K562 (cell line): ENCODE results near the gene INHA. TPM values are rescaled to one million over a fixed set of nuclear protein-coding genes. Genes with fewer than 3 reads are reported as not detected.

ENCODE experiments used
- ATAC-seq: fragments of 200-7000 bp; cut with Tn5 transposase; 3 replicates; pipeline ENCODE4 v1.9.1; 2020; ENCODE audit warnings: moderate library complexity
- BruUV-seq: library from RNA; stranded (reverse); fragments of 400-500 nt; replicated peaks from 2 replicates; lab custom pipeline; 2021; lab: Mats Ljungman, UMichigan
- CTCF ChIA-PET: fragments of 300-600 bp; formaldehyde crosslinking; extraction: SDS; loops from one replicate; lab custom pipeline; 2021; ENCODE audit warnings: low intra/inter-chr PET ratio; lab: Yijun Ruan, JAX
- POLR2A ChIA-PET: fragments of 300-600, 350-650 bp; sonication (Branson Sonifier 250); formaldehyde crosslinking; extraction: SDS; loops from one replicate; lab custom pipeline; 2021; ENCODE audit warnings: antibody characterized with exemption, inconsistent platforms; lab: Yijun Ruan, JAX
- DNase-seq, 4 experiments: peaks; one replicate each; pipeline versions ENCODE4 v3.0.0 to v3.0.0-alpha.2; 2011 to 2018; ENCODE audit warnings: low spot score in 3 of 4, mixed read lengths in 3 of 4; ENCODE audit errors: extremely low read depth in 1 of 4
- FAIRE-seq: peaks from 2 replicates; lab custom pipeline; 2011; peaks lifted over from hg19 to GRCh38; lab: Jason Lieb, UNC
- H2AFZ ChIP-seq: 2 replicates; pipeline ENCODE4 v1.6.0; 2011; ENCODE audit warnings: low read depth, low read length, control low read depth, inconsistent platforms
- H3K27ac ChIP-seq: fragments of 200-600 bp; 3 replicates; pipeline ENCODE4 v1.8.0; 2011; ENCODE audit warnings: low read depth, mild to moderate bottlenecking, control low read depth, inconsistent platforms, low read length, moderate library complexity, mixed read lengths; ENCODE audit errors: extremely low read depth
- H3K27me3 ChIP-seq, 2 experiments: fragments of 300-600 bp in 1 of 2; 2 replicates in 1 of 2; 3 replicates in 1 of 2; pipeline versions ENCODE4 v1.6.0 to v1.8.0; 2011; ENCODE audit warnings: inconsistent platforms in 2 of 2, low read length in 2 of 2, mild to moderate bottlenecking in 1 of 2, mixed read lengths in 1 of 2, moderate library complexity in 1 of 2; ENCODE audit not compliant: control insufficient read depth in 2 of 2, insufficient read depth in 2 of 2
- H3K36me3 ChIP-seq: fragments of 300-600 bp; 3 replicates; pipeline ENCODE4 v1.8.0; 2011; ENCODE audit warnings: mild to moderate bottlenecking, low read length, inconsistent platforms; ENCODE audit not compliant: control insufficient read depth, insufficient read depth
- H3K4me1 ChIP-seq, 2 experiments: fragments of 200-600 bp in 1 of 2; replicated peaks in 1 of 2; 2 replicates in 1 of 2; 3 replicates in 1 of 2; pipeline versions ENCODE4 v1.5.1 to v1.8.0; 2011; ENCODE audit warnings: inconsistent platforms in 2 of 2, low read length in 2 of 2, mild to moderate bottlenecking in 1 of 2, mixed read lengths in 1 of 2, moderate library complexity in 1 of 2; ENCODE audit not compliant: control insufficient read depth in 2 of 2, insufficient read depth in 2 of 2
- H3K4me2 ChIP-seq: 2 replicates; pipeline ENCODE4 v1.6.1; 2011; ENCODE audit warnings: low read length, control low read depth, inconsistent platforms, mixed read lengths; ENCODE audit not compliant: insufficient read depth
- H3K4me3 ChIP-seq: fragments of 200-600 bp; sonication (generic), shearing (Covaris generic); 2 replicates; pipeline ENCODE4 v1.5.1; 2016; ENCODE audit warnings: control low read depth, inconsistent platforms
- H3K79me2 ChIP-seq: fragments of 200-600 bp; 3 replicates; pipeline ENCODE4 v1.8.0; 2011; ENCODE audit warnings: low read length, inconsistent platforms; ENCODE audit not compliant: control insufficient read depth, insufficient read depth
- H3K9ac ChIP-seq, 2 experiments: 2 replicates each; pipeline versions ENCODE4 v1.6.0 to v1.6.1; 2011; ENCODE audit warnings: low read depth in 2 of 2, low read length in 2 of 2, control low read depth in 1 of 2, inconsistent platforms in 1 of 2, mild to moderate bottlenecking in 1 of 2, mixed read lengths in 1 of 2; ENCODE audit not compliant: insufficient read depth in 1 of 2
- H3K9me1 ChIP-seq: one replicate; pipeline ENCODE4 v1.6.0; 2011; ENCODE audit warnings: inconsistent platforms, mild to moderate bottlenecking, low read length, moderate library complexity; ENCODE audit not compliant: control insufficient read depth, insufficient read depth
- H3K9me3 ChIP-seq: replicated peaks from 2 replicates; pipeline ENCODE4 v1.5.1; 2011; ENCODE audit warnings: low read depth, low read length, inconsistent platforms; ENCODE audit not compliant: control insufficient read depth, insufficient read depth
- H4K20me1 ChIP-seq: replicated peaks from 2 replicates; pipeline ENCODE4 v1.6.1; 2011; ENCODE audit warnings: low read length, inconsistent platforms, mixed read lengths; ENCODE audit not compliant: control insufficient read depth, insufficient read depth
- BACH1 ChIP-seq: fragments of 200-800 bp; sonication (Bioruptor generic); IDR thresholded peaks from 2 replicates; pipeline ENCODE4 v1.6.1; 2016; ENCODE audit warnings: missing genetic modification characterization, missing compliant biosample characterization
- DNMT1 ChIP-seq: fragments of 450-650 bp; IDR thresholded peaks from 2 replicates; pipeline ENCODE4 v1.6.1; 2016; ENCODE audit warnings: antibody characterized with exemption, mild to moderate bottlenecking
- ELF1 ChIP-seq: fragments of 200-800 bp; sonication (Bioruptor generic); IDR thresholded peaks from 2 replicates; pipeline ENCODE4 v1.6.1; 2016; ENCODE audit warnings: missing genetic modification characterization, missing compliant biosample characterization
- ETV5 ChIP-seq: sonication (generic); formaldehyde crosslinking; IDR thresholded peaks from 2 replicates; pipeline ENCODE4 v1.4.0; 2020; ENCODE audit warnings: low read depth, mild to moderate bottlenecking, missing genetic modification reagents
- HDGF ChIP-seq: fragments of 450-650 bp; IDR thresholded peaks from 2 replicates; pipeline ENCODE4 v1.6.1; 2016
- L3MBTL2 ChIP-seq: fragments of 450-650 bp; IDR thresholded peaks from 2 replicates; pipeline ENCODE4 v1.6.1; 2016; ENCODE audit warnings: mild to moderate bottlenecking, moderate library complexity
- MEF2D ChIP-seq: conservative IDR thresholded peaks from 2 replicates; pipeline ENCODE4 v1.6.1; 2016; ENCODE audit warnings: low read depth, missing genetic modification characterization, missing compliant biosample characterization
- MXI1 ChIP-seq: IDR thresholded peaks from 2 replicates; pipeline ENCODE4 v1.6.1; 2011; ENCODE audit warnings: low read depth, mild to moderate bottlenecking, improper control_type of control experiment, low read length
- NR3C1 ChIP-seq: sonication (generic); formaldehyde crosslinking; IDR thresholded peaks from 2 replicates; pipeline ENCODE4 v1.8.1; 2022; ENCODE audit warnings: missing genetic modification reagents
- SNIP1 ChIP-seq: fragments of 450-650 bp; IDR thresholded peaks from 2 replicates; pipeline ENCODE4 v1.7.1; 2017; ENCODE audit warnings: low read depth, mild to moderate bottlenecking
- U2AF1 ChIP-seq: fragments of 200-400 bp; formaldehyde crosslinking; optimal IDR thresholded peaks from 2 replicates; pipeline ENCODE3; 2017; ENCODE audit warnings: mild to moderate bottlenecking, low read depth, low read length, moderate library complexity
- WGBS: fragments of 100-300 bp; shearing (Covaris generic); methylation state at CpG from one replicate; pipeline ENCODE4 v1.1.6; 2016; ENCODE audit warnings: low coverage, mixed read lengths; ENCODE audit not compliant: insufficient coverage; ENCODE audit errors: missing lambda C conversion rate; 5-methylcytosine and 5-hydroxymethylcytosine counted together
- in situ Hi-C: fragments of 300-500 bp; cut with MboI; formaldehyde crosslinking; loops from 4 replicates; pipeline ENCODE4 v1.15.0; 2018; ENCODE audit warnings: inconsistent platforms, mixed read lengths
- intact Hi-C: fragments of 100-400 bp; cut with micrococcal nuclease; formaldehyde crosslinking; loops from 2 replicates; pipeline ENCODE4 v1.14.2; 2022
- polyA plus RNA-seq, 8 experiments: library from polyadenylated mRNA; depleted of rRNA in 4 of 8; stranded (reverse) in 5 of 8; unstranded in 3 of 8; fragments of >200 nt; fragmentation: Nextera tagmentation in 2 of 8; fragmentation: Illumina TruSeq in 1 of 8; extraction: Ambion mirVana in 2 of 8; extraction: Trizol in 1 of 8; gene quantifications; 2 replicates each; pipeline versions ENCODE4 v1.2.1 to v1.2.3, GENCODE V29; 2011 to 2014; ENCODE audit warnings: inconsistent platforms in 1 of 8, missing spikeins in 1 of 8
- total RNA-seq, 7 experiments: library from RNA; depleted of rRNA in 6 of 7; stranded (reverse); fragments of >200 nt in 6 of 7; fragmentation: Illumina TruSeq in 2 of 7; extraction: Trizol in 2 of 7; gene quantifications; 2 replicates each; pipeline versions ENCODE4 v1.2.1 to v1.2.3, GENCODE V29; 2011 to 2021; ENCODE audit warnings: low replicate concordance in 1 of 7
- TF ChIP-seq, protein P1 (sequence below): sonication (generic); formaldehyde crosslinking; IDR thresholded peaks from 2 replicates; pipeline ENCODE4 v1.8.1; 2023; ENCODE audit warnings: mild to moderate bottlenecking, missing genetic modification reagents
- TF ChIP-seq, protein P2 (sequence below): sonication (generic); formaldehyde crosslinking; IDR thresholded peaks from 2 replicates; pipeline ENCODE4 v1.8.0; 2023; ENCODE audit warnings: missing genetic modification reagents, mild to moderate bottlenecking, borderline replicate concordance

INHA gene
- total and polyA plus RNA-seq, 9 of the 15 experiments (the other 6 are each of a cell fraction or from before 2014, with no cell fraction given): 0.07 to 1.9 (median 0.40) TPM

DNA sequence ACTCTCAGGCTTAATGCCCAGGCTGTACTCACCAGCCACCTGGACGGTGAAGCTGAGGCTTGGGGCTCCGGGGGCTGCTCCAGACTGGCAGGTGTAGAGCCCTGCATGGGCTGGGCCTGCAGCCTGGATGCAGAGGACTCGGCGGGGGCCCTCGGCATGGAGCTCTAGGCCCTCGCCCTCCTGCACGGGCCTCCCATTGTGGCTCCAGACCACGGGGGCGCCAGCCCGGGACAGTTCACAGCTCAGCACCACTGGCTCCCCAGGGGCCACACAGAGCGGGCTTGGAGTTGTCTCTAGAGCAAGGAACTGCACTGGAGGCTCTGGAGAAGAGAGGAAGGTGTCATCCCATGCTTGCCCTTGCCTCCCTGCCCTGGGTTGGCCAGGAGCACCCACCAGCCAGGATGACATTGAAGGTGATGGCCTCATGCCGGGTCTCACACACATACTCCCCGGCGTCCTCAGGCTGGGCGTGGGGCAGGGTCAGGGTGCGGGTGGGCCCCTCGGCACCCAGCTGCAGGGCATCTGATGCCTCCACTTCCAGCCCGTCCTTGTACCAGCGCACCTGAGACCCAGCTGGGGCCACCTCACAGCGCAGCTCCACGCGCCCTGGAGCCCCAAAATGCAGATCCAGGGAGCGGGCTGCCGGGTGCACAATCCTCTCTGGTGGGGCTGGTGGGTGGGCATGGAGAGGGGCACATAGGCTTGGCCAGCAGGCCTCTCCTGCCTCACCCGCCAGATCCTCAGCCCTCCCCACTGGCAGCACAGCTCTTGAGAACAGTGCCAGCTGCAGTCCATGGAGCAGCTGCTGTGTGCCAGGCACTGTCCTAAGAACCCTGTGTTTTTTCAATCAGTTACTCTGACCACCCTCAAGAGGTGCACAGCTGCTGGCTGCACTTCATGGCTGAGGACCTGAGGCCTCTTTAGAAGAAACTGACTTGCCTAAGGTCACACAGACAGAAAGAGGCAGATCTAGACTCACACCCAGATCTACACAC is 14.0 kb upstream of the INHA start:
- Histone ChIP-seq H3K27me3 (peaks cover 0 to 8% of the 10 kb centered on the region in 2 experiments; a peak in 3 of 5 replicates), H4K20me1 (no peaks in the 10 kb centered on the region), H3K27ac (no peak overlapping the region), H3K36me3 (no peaks in the 10 kb centered on the region), H3K9me3 (no peaks in the 10 kb centered on the region), H3K4me3 (no peak overlapping the region), H3K4me1 (peaks cover 2 to 50% of the 10 kb centered on the region in 2 experiments; a peak in 2 of 5 replicates), H3K9me1 (no peaks in the 10 kb centered on the region), H3K9ac (0 out of 4 replicates have a peak overlapping the region, but pooled peaks of 1 of the 2 experiments have one; percentile 17), H2AFZ (no peak overlapping the region), H3K4me2 (no peak overlapping the region), H3K79me2 (no peaks in the 10 kb centered on the region)
- POLR2A ChIA-PET: interaction anchor here (0.6 to 0.7 kb wide), 3 partner anchors 22 to 378 kb away, joined by 3 to 6 read pairs (median 3); no protein-coding TSS in a partner anchor
- intact Hi-C loops: no loop called here
- no peak for DNase-seq
- CTCF ChIA-PET: no interaction called here
- BruUV-seq: no TSS peak
- FAIRE-seq: no peak
- ATAC-seq: no peak
- WGBS: 8% methylated on average over 11 of the region's 25 CpGs
- in situ Hi-C loops: no loop called here
- TF ChIP-seq NR3C1: no peak
- TF ChIP-seq L3MBTL2: no peak
- no peak for TF ChIP-seq U2AF1
- no peak for TF ChIP-seq SNIP1
- no peak for TF ChIP-seq BACH1 (tag)
- TF ChIP-seq, protein P1, sequence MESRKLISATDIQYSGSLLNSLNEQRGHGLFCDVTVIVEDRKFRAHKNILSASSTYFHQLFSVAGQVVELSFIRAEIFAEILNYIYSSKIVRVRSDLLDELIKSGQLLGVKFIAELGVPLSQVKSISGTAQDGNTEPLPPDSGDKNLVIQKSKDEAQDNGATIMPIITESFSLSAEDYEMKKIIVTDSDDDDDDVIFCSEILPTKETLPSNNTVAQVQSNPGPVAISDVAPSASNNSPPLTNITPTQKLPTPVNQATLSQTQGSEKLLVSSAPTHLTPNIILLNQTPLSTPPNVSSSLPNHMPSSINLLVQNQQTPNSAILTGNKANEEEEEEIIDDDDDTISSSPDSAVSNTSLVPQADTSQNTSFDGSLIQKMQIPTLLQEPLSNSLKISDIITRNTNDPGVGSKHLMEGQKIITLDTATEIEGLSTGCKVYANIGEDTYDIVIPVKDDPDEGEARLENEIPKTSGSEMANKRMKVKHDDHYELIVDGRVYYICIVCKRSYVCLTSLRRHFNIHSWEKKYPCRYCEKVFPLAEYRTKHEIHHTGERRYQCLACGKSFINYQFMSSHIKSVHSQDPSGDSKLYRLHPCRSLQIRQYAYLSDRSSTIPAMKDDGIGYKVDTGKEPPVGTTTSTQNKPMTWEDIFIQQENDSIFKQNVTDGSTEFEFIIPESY (CRISPR knock-in tag): no peak
- TF ChIP-seq MXI1: no peak
- no peak for TF ChIP-seq MEF2D (tag)
- no peak for TF ChIP-seq DNMT1
- TF ChIP-seq HDGF: no peak
- TF ChIP-seq ETV5: no peak
- TF ChIP-seq ELF1 (tag): no peak
- TF ChIP-seq, protein P2, sequence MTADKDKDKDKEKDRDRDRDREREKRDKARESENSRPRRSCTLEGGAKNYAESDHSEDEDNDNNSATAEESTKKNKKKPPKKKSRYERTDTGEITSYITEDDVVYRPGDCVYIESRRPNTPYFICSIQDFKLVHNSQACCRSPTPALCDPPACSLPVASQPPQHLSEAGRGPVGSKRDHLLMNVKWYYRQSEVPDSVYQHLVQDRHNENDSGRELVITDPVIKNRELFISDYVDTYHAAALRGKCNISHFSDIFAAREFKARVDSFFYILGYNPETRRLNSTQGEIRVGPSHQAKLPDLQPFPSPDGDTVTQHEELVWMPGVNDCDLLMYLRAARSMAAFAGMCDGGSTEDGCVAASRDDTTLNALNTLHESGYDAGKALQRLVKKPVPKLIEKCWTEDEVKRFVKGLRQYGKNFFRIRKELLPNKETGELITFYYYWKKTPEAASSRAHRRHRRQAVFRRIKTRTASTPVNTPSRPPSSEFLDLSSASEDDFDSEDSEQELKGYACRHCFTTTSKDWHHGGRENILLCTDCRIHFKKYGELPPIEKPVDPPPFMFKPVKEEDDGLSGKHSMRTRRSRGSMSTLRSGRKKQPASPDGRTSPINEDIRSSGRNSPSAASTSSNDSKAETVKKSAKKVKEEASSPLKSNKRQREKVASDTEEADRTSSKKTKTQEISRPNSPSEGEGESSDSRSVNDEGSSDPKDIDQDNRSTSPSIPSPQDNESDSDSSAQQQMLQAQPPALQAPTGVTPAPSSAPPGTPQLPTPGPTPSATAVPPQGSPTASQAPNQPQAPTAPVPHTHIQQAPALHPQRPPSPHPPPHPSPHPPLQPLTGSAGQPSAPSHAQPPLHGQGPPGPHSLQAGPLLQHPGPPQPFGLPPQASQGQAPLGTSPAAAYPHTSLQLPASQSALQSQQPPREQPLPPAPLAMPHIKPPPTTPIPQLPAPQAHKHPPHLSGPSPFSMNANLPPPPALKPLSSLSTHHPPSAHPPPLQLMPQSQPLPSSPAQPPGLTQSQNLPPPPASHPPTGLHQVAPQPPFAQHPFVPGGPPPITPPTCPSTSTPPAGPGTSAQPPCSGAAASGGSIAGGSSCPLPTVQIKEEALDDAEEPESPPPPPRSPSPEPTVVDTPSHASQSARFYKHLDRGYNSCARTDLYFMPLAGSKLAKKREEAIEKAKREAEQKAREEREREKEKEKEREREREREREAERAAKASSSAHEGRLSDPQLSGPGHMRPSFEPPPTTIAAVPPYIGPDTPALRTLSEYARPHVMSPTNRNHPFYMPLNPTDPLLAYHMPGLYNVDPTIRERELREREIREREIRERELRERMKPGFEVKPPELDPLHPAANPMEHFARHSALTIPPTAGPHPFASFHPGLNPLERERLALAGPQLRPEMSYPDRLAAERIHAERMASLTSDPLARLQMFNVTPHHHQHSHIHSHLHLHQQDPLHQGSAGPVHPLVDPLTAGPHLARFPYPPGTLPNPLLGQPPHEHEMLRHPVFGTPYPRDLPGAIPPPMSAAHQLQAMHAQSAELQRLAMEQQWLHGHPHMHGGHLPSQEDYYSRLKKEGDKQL (CRISPR knock-in tag): no peak
